ENCODE results near the gene BANF2. TPM values are rescaled to one million over a fixed set of nuclear protein-coding genes. Genes with fewer than 3 reads are reported as not detected.

The BANF2 gene
- polyA plus RNA-seq, 1 donor from 2014 or later, result not detected

GRCh38 chr20:17659801-17660200, 40.0 kb upstream of the BANF2 start:
- peaks cover 4 to 6% (median 6%) of the 10 kb centered on the region in 3 donors for H3K4me1 Mint-ChIP-seq

GRCh38 chr20:17660667-17661066, 39.1 kb upstream of the BANF2 start:
- no peak overlapping the region for H3K4me3 Mint-ChIP-seq
- H3K9me3 Mint-ChIP-seq, result peaks cover 0 to 4% (median 0%) of the 10 kb centered on the region in 3 donors
- H3K36me3 Mint-ChIP-seq, result peaks cover 5% of the 10 kb centered on the region
- peaks cover 4 to 6% (median 6%) of the 10 kb centered on the region in 3 donors for H3K4me1 Mint-ChIP-seq
- H3K27me3 Mint-ChIP-seq, result peaks cover 3% of the 10 kb centered on the region
- no peak overlapping the region for H3K27ac Mint-ChIP-seq

More at GRCh38 chr20:17659801-17660200, 40.0 kb upstream of the BANF2 start:
- Mint-ChIP-seq H3K4me3 (no peak overlapping the region), H3K27ac (no peak overlapping the region), H3K27me3 (peaks cover 3% of the 10 kb centered on the region), H3K9me3 (peaks cover 0 to 4% (median 0%) of the 10 kb centered on the region in 3 donors), H3K36me3 (peaks cover 5% of the 10 kb centered on the region)

GRCh38 chr20:17661121-17661744, 38.5 kb upstream of the BANF2 start:
- peaks cover 3% of the 10 kb centered on the region for H3K27me3 Mint-ChIP-seq
- peaks cover 0 to 4% (median 0%) of the 10 kb centered on the region in 3 donors for H3K9me3 Mint-ChIP-seq
- H3K36me3 Mint-ChIP-seq, result peaks cover 5% of the 10 kb centered on the region
- H3K4me1 Mint-ChIP-seq, result peaks cover 4 to 6% (median 6%) of the 10 kb centered on the region in 3 donors
- no peak overlapping the region for H3K4me3 Mint-ChIP-seq
- H3K27ac Mint-ChIP-seq, result no peak overlapping the region

GRCh38 chr20:17662333-17663039, 37.3 kb upstream of the BANF2 start:
- no peak overlapping the region for H3K27ac Mint-ChIP-seq
- H3K4me3 Mint-ChIP-seq, result no peak overlapping the region
- H3K36me3 Mint-ChIP-seq, result peaks cover 5% of the 10 kb centered on the region

DNA sequence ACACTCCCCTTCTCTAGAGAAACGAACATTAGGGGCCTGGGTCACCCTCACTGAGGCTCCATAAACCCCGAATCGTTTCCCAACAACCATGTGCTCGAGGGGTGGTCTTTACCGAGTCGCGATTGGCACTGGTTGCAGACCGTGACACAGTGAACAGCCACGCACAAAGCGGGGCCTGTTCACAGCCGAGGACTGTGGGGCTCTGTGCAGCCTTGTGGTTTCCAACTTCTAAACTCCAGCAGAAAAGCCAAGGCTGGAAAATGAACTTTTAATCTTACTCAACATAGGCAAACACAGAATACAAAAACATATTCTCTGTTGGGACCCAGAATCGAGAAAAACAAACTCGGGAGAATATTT, 36.7 kb upstream of the BANF2 start:
- no peak overlapping the region for H3K27ac Mint-ChIP-seq
- peaks cover 4 to 6% (median 6%) of the 10 kb centered on the region in 3 donors for H3K4me1 Mint-ChIP-seq
- H3K36me3 Mint-ChIP-seq, result peaks cover 2% of the 10 kb centered on the region
- peaks cover 3% of the 10 kb centered on the region for H3K27me3 Mint-ChIP-seq
- H3K9me3 Mint-ChIP-seq, result peaks cover 0 to 2% (median 0%) of the 10 kb centered on the region in 3 donors
- no peak overlapping the region for H3K4me3 Mint-ChIP-seq

More at GRCh38 chr20:17662333-17663039, 37.3 kb upstream of the BANF2 start:
- Mint-ChIP-seq H3K4me1 (peaks cover 4 to 6% (median 6%) of the 10 kb centered on the region in 3 donors), H3K27me3 (peaks cover 3% of the 10 kb centered on the region), H3K9me3 (peaks cover 0 to 2% (median 0%) of the 10 kb centered on the region in 3 donors)

DNA sequence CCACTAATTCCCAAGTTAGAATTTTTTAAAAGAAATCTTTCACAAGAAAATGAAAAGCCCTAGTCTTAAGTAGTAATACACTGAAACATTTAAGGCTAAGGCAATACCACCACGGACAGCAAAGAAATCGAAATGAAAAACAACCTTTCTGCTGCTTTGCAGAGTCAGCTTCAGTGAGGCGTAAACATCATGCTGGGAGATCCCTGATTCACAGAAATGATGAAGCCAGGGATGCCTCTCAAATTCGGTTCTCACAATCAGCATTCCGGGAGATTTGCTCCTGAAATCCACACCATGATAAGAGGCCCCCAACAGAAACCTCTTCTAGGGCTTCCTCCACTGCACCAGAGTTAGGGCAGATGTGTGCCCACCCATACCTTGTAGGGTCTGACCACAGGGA, 36.3 kb upstream of the BANF2 start:
- Mint-ChIP-seq H3K9me3 (peaks cover 0 to 2% (median 0%) of the 10 kb centered on the region in 3 donors), H3K4me1 (peaks cover 4 to 6% (median 6%) of the 10 kb centered on the region in 3 donors), H3K36me3 (peaks cover 2% of the 10 kb centered on the region), H3K4me3 (peak overlapping the region in 1 of 4 donors; percentile 37), H3K27me3 (peaks cover 3% of the 10 kb centered on the region), H3K27ac (no peak overlapping the region)

DNA sequence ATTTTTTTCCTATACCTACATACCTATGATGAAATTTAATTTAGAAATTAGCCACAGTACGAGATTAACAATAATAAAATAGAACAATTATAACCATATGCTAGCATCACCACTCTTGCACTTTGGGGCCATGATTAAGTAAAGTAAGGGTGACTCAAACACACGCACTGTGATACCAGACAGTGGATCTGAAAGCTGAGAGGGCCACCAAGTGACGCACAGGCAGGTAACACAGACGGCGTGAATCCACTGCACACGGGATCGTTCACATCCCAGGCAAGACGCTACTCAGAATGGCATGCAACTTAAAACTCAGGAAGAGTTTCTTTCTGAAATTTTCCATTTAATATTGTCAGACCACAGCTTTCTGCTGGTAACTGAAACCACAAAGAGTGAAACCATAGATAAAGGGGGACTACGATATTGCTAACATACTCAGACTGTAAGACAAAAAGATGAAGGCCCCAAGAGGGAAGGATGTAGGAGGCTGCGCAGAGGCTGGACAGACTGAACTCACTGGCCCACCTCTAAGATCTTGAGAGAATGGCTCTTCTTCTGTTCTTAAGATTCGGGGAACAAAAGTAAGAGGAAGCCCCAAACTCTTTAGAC, 35.6 kb upstream of the BANF2 start:
- no peak overlapping the region for H3K27ac Mint-ChIP-seq
- H3K36me3 Mint-ChIP-seq, result no peaks in the 10 kb centered on the region
- H3K4me3 Mint-ChIP-seq, result no peak overlapping the region
- H3K4me1 Mint-ChIP-seq, result peaks cover 4 to 6% (median 6%) of the 10 kb centered on the region in 3 donors
- peaks cover 0 to 2% (median 0%) of the 10 kb centered on the region in 3 donors for H3K9me3 Mint-ChIP-seq
- H3K27me3 Mint-ChIP-seq, result peaks cover 3% of the 10 kb centered on the region

DNA sequence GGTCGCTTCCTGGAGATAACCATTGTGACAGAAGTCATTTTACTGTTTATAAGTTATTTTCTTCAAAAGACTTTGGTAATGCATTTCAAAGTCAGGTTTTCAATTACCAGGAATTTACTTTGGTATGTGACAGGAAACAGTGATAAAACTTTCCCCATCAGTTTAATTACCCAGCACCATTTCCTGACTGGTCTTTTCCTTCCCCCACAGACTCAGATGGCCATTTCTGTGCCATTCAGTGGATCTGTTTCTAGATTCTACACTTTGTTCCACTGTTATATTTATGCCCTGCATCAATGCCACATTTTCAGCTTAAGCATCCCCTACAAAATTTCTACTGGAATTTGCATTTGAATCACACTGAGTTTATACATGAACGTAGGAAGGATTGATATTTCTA, 34.0 kb upstream of the BANF2 start:
- no peak overlapping the region for H3K27ac Mint-ChIP-seq
- no peaks in the 10 kb centered on the region for H3K9me3 Mint-ChIP-seq
- H3K4me1 Mint-ChIP-seq, result peaks cover 4 to 6% (median 4%) of the 10 kb centered on the region in 3 donors
- no peak overlapping the region for H3K4me3 Mint-ChIP-seq
- H3K27me3 Mint-ChIP-seq, result peaks cover 3% of the 10 kb centered on the region
- no peaks in the 10 kb centered on the region for H3K36me3 Mint-ChIP-seq

DNA sequence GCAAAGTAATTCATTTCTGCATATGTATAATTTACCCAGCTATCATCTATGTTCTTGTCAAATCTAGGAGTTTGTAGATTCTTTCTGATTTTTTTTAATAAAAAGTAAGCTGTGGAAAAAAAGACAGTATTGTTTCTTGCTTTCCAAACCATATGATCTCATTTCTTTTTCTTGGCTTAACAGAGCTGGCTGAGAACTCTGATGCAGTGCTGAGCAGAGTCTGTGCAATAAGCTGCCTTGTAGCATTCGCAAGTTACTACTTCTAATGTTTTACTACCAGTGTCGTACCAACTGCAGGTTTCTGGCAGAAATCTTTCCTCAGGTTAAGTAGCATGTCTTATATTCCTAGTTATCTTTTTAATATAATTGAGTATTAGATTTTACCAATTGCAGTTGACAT, 33.3 kb upstream of the BANF2 start:
- no peak overlapping the region for H3K27ac Mint-ChIP-seq

GRCh38 chr20:17667445-17667844, 32.3 kb upstream of the BANF2 start:
- H3K36me3 Mint-ChIP-seq, result no peaks in the 10 kb centered on the region
- H3K27me3 Mint-ChIP-seq, result no peaks in the 10 kb centered on the region
- no peak overlapping the region for H3K4me3 Mint-ChIP-seq
- H3K9me3 Mint-ChIP-seq, result no peaks in the 10 kb centered on the region
- no peak overlapping the region for H3K27ac Mint-ChIP-seq
- H3K4me1 Mint-ChIP-seq, result peaks cover under 1 to 10% (median 2%) of the 10 kb centered on the region in 3 donors

More for the DNA sequence above, 33.3 kb upstream of the BANF2 start:
- Mint-ChIP-seq H3K4me3 (no peak overlapping the region), H3K27me3 (peaks cover 3% of the 10 kb centered on the region), H3K4me1 (peaks cover 2 to 10% (median 4%) of the 10 kb centered on the region in 3 donors), H3K36me3 (no peaks in the 10 kb centered on the region), H3K9me3 (no peaks in the 10 kb centered on the region)

GRCh38 chr20:17668432-17668831, 31.3 kb upstream of the BANF2 start:
- Mint-ChIP-seq H3K4me3 (no peak overlapping the region), H3K9me3 (no peaks in the 10 kb centered on the region), H3K36me3 (no peaks in the 10 kb centered on the region), H3K27me3 (no peaks in the 10 kb centered on the region), H3K4me1 (peaks cover 0 to 10% (median 2%) of the 10 kb centered on the region in 3 donors), H3K27ac (peak overlapping the region in 1 of 3 donors; percentile 32)

GRCh38 chr20:17669306-17669931, 30.3 kb upstream of the BANF2 start:
- H3K4me3 Mint-ChIP-seq, result no peak overlapping the region
- no peaks in the 10 kb centered on the region for H3K36me3 Mint-ChIP-seq
- H3K27ac Mint-ChIP-seq, result no peak overlapping the region
- H3K9me3 Mint-ChIP-seq, result no peaks in the 10 kb centered on the region
- H3K4me1 Mint-ChIP-seq, result peaks cover 0 to 4% (median 0%) of the 10 kb centered on the region in 3 donors
- no peaks in the 10 kb centered on the region for H3K27me3 Mint-ChIP-seq

DNA sequence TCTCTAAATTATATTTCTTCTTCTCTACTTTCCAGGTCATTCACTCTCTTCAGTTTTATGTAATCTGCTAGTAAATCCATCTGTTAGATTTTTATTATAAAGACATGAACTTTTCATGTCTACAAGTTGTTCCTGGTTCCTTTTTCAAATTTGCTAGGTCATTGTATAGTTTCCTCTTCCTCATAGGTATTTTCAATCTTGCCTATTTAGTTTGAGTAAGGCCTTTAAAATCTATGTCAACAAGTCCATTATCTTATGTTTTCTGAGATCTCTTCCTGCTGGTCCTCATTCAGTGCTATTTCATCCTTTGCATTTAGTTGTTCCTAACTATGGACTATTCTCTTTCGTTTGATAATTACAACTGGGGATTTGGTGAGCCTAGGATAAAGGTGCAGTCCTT, 28.8 kb upstream of the BANF2 start:
- H3K36me3 Mint-ChIP-seq, result no peaks in the 10 kb centered on the region
- H3K9me3 Mint-ChIP-seq, result no peaks in the 10 kb centered on the region
- peaks cover 0 to 4% (median 0%) of the 10 kb centered on the region in 3 donors for H3K4me1 Mint-ChIP-seq
- no peak overlapping the region for H3K4me3 Mint-ChIP-seq
- no peaks in the 10 kb centered on the region for H3K27me3 Mint-ChIP-seq
- no peak overlapping the region for H3K27ac Mint-ChIP-seq

DNA sequence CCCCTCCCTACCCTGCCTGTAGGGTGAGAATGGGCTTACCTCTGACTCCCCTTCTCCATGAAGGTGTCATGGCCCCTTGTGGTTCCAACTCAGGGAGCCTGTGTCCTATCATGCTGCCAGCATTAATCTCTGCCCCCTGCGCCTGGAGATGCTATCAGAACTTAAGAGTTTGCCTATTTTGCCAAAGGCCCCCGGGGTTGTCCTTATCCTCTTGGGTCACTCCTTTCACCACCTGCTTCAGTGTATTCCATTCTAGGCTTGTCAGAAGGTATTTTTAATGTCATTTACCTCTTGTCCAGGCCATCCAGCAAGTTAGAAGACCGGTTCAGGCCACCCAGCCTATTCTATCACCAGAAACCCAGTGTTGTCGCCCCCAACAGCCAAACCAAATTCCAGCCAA, 28.2 kb upstream of the BANF2 start:
- no peaks in the 10 kb centered on the region for H3K36me3 Mint-ChIP-seq
- H3K4me3 Mint-ChIP-seq, result no peak overlapping the region
- no peaks in the 10 kb centered on the region for H3K27me3 Mint-ChIP-seq
- no peaks in the 10 kb centered on the region for H3K9me3 Mint-ChIP-seq
- no peak overlapping the region for H3K27ac Mint-ChIP-seq
- H3K4me1 Mint-ChIP-seq, result peaks cover 0 to 4% (median 0%) of the 10 kb centered on the region in 3 donors

DNA sequence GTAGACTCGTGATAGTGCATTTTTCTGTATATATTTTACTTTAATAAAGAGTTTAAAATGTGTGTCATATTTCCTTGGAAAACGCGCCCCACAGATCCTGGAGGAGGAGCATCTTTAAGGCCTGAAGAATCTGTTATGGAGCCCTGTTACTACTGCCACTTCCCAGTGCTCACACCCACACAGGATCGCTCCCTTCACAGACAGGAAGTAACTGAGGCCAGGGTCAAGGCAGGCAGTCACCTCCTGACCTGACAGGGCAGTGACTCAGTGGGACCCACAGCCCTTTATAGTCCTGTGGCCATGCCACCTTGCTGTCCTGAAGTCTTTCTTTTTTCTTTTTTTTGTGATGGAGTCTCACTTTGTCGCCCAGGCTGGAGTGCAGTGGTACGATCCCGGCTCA, 26.7 kb upstream of the BANF2 start:
- Mint-ChIP-seq H3K27me3 (no peaks in the 10 kb centered on the region), H3K27ac (no peak overlapping the region), H3K36me3 (no peaks in the 10 kb centered on the region), H3K9me3 (no peaks in the 10 kb centered on the region), H3K4me3 (peak overlapping the region in 1 of 4 donors; percentile 54), H3K4me1 (peaks cover 0 to 4% (median 0%) of the 10 kb centered on the region in 3 donors)

Measured in IgD-negative memory B cell (primary cell).